ENCODE results near the gene TYW5.
"Not testable (repeated sequence)": the region's sequence is repeated elsewhere in the genome, so short reads cannot be mapped to it uniquely, and the experiment has no call there.

The TYW5 gene

DNA sequence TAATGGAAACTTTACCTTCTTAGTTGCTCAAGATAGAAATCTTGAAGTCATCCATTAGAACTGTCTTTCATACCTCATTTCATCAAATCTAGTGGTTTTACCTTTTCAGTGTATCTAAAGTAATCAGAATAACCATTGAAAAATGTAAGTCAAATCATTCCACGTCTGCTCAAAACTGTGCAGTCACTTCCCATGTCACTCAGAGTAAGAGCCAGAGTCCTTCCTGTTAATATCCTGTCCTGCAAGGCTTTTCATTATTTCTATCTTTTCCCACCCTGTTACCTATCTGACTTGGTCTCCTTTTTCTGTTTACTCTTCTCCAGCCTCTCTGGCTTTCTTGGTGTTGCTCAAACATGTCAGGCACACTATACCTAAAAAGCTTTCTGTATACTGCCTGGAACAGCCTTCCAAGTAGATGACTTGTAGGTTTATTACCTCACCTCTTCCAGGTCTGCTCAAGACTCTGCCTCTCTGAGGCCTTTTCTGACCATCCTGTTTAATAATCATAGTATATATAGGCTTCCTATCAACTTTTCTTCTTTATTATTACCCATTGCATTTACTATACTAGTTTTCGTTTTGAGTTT is 40.8 kb downstream of the TYW5 start:
- no peak for DNase-seq (ENCODE audit: low spot score)

DNA sequence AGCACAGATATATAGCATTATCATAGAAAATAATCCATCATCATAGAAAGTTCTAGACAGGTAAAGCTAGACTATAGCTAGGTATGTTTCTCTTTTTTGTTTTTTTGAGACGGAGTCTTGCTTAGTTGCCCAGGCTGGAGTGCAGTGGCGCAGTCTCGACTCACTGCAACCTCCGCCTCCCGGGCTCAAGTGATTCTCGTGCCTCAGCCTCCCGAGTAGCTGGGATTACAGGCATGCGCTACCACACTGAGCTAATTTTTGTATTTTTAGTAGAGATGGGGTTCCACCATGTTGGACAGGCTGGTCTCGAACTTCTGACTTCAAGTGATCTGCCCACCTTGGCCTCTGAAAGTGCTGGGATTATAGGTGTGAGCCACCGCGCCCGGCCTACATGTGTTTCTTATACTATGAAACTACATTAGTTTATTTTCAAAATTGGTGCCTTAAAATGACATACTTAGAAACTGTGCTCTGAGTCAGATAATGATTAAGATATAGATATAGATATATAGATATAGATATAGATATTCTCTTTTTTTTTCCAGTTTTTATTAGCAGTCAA is 42.7 kb downstream of the TYW5 start:
- not testable (repeated sequence) for DNase-seq (ENCODE audit: low spot score)

DNA sequence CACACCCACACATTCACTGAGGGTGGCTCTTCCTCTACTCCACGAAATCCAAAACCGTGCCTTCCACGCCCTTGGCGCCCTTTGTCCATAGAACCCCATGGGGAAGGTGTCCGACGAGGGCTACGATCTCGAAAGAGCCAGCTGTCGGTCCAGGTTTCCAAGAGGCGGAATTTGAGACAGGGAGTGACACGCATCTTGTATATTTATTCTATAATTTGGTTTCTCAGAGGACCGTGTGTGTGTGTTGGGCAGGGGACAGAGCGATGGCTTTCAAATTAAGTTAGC is 43.5 kb downstream of the TYW5 start:
- DNase-seq (ENCODE audit: low spot score): no peak

DNA sequence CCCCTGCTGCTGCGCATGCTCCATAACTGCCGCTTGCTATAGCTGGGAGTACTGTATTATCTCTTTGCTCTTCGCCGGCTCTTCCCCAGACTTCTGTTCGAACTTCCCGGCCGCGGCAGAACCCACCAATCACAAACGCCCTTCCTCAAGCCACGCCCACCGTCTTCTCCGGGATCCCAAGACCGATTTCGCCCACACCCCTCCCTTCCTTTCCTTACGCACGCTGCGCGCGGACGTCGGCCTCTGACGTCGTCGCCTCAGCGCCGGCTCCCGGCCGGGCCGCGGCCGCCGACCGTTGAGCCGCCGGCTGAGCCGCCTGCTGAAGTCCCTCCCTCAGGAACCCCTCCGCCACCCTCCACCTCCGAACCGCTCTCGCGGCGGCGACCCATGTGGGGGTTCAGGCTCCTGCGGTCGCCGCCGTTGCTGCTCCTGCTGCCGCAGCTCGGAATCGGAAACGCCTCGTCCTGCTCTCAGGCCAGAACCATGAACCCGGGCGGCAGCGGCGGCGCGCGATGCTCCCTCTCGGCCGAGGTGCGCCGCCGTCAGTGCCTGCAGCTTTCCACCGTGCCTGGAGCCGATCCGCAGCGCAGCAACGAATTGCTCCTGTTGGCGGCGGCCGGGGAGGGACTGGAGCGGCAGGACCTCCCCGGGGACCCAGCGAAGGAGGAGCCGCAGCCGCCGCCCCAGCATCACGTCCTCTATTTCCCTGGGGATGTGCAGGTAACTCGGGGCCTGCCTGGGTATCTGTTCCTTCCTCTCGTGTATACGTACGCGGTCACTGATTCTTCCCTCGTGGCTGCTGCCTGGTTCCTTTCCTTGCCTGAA is 44.0 kb downstream of the TYW5 start, which contains the start of gene C2orf69:
C2orf69 (plus strand) TSS at position 242 of the 825 bp plus-strand sequence; CDS start at position 388, 146 bp downstream.
- peak; percentile 98 for DNase-seq (ENCODE audit: low spot score)

DNA sequence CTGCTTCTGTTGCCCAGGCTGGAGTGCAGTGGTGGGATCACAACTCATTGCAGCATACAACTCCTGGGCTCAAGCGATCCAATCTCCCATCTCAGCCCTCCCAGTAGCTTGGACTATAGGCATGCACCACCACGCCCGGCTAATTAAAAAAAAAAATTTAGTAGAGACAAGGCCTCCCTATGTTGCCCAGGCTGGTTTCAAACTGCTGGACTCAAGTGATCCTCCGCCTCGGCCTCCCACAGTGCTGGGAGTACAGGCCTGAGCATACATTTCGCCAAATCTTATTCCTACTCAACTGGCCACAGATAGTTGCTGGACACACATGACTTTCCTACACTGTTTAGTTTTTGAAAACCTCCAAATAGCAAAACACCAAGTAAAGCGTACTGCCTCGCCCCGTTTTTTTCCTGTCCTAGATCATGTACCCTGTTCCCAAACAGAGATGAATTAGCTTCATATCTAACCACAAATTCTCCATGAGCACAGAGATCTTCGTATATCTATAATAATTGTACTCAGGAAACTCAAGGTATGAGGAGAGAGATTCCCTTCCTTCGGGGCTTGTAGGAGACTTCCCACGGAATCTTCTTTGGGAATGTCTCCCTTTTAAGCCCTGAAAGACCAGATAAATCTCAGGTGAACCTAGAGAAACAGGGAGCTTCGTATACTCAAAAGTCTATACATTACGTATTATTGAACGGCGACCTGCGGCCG is 44.8 kb downstream of the TYW5 start:
- no peak for DNase-seq (ENCODE audit: low spot score)

DNA sequence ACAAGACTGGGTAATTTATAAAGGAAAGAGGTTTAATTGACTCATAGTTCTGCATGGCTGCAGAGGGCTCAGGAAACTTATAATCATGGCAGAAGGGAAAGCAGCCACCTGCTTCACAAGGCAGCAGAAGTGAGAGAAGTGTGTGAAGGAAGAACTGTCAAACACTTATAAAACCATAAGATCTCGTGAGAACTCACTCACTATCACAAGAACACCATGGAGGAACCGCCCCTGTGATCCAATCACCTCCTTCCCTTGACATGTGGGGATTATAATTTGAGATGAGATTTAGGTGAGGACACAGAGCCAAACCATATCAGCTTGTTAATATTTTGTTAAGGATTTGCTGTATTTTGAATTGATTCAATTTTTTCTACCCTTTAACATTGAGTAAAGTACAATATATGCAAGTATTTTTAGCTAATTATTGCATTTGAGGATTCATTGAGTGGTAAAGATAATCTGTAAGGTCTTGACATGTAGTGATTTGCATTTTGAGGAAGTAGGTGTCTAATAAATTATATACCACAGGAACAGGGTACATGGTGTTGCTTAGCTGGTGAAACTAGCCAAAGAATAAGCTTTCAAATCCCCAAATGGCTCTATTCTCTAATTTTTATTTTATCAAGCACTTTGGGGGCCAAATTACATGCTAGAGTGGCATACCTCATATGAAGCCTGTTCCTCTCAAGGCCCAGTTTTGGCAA is 48.1 kb downstream of the TYW5 start:
- DNase-seq (ENCODE audit: low spot score): no peak

DNA sequence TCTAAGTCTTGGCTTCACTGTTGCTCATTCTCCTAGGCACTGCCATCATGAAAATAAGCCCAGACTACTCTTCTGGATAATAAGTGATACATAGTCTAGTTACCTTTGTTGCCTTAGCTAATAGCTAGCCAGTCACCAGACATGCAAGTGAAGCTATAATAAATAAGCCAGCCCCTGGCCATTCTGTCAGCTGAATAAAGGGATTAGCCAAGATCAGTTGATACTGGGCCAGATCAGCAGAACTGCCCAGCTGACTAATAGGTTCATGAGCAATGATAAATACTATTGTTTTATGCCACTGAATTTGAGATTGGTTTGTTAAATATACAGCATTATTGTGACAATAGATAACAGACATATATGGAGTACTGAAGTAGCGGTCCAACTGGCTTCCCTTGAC is 52.2 kb downstream of the TYW5 start:
- no peak for DNase-seq (ENCODE audit: low spot score)

DNA sequence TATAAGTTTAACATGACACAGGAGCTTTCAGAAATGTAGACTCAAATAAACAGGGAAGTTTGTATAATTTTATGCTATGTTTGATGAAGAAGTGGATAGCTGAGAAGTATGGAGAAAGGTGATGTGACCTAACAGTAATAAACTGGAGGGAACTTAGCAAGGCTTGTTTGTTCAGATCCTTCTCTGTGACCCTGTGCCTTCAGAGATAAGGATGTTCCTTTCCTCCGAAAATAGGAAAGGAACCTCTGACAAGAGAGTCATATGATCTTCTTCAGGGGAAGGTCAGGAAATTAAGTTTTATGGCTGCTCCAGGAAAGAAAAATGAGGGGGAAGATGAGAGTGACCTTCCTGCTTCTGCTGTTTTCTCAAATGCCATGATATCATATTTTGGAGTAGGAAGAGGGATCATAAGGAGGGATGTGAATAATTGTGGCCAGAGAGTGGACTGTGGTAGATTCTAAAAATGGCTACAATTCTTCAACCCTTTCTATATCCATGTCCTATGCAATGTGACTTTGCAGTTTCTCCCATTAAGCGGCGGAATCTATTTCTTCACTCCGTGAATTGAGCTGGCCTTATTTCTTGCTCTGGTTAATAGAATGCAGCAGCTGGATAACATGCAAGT is 52.7 kb downstream of the TYW5 start:
- DNase-seq (ENCODE audit: low spot score): no peak

DNA sequence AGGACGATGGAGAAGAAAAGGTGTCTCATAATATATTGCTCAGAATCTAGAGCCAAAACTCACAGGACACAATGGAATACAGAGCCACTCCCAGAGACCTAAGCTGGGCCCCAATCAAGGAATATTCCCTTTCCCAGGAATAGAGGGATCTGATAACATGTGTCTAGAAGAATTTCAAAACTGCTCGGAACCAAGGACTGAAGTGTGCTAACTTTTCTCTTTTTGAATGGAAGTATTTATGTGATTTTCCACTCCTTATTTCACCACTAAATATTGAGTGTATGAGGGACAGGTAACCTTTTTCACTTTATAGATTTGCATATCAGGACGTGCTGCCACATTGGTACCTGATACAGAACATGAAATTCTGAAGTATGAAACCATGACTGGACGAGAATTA is 53.3 kb downstream of the TYW5 start:
- DNase-seq (ENCODE audit: low spot score): no peak

DNA sequence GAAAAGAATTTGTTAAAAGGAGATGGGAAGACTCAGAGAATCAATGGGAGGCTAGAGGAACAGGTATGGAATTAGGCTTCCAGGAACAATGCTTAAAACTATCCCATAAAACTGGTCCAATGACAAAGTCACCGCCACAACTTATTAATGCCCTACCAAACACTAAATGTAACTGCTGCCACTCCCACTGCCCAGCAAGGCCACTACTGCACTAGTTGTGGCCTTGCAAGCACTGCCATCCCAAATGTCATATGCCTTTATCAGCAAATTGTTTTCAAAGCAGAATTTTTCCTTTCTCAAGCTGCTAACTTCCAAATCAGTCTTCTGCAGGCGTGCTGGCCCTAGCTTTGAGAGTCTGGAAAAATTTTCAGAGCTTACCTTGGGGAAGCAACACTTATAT is 58.7 kb downstream of the TYW5 start:
- no peak for DNase-seq (ENCODE audit: low spot score)

DNA sequence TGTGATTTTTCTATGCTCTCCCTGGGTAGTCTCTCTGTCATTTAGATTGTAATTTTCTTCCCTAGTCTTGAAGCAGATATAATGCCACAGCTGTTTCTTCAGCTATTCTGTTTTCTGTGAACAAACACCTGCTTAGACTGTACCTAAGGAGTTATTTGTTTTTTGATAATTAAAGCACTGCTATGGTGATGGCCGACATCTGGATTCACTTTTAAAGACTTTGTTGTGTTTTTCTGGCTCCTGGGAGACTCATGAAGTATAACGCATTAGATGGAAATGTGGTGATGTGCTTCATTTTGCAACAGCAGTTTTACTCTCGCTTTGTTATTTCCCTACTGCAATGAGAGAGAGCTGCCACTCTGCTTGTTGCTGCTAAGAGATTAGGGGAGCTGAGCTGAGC is 59.9 kb downstream of the TYW5 start:
- DNase-seq (ENCODE audit: low spot score): no peak

DNA sequence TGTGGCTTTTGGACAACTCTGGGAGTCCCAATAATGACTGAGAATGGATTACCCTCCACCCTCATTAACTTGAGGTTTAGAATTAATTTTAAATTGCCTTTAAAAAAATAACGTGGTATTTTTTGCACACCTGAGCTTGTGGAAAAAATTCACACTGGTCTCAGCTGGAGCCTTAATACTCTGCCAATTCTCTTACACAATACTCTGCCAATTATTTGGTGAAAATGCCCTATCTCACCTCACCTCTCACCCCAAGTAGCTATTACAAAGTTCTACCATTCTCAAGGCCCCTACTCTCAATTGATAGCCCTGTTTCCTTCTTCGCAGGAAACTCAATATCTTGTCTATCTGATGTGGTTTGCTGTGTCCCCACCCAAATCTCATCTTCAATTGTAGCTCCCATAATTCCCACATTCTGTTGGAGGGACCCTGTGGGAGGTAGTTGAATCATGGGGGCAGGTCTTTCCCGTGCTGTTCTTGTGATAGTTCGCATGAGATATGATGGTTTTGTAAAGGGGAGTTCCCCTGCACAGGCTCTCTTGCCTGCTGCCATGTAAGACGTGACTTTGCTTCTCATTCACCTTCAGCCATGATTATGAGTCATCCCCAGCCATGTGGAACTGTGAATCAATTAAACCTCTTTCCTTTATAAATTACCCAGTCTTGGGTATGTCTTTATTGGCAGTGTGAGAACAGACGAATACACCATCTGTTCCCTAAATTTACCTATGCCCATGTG is 71.6 kb downstream of the TYW5 start:
- DNase-seq (ENCODE audit: low spot score): no peak

DNA sequence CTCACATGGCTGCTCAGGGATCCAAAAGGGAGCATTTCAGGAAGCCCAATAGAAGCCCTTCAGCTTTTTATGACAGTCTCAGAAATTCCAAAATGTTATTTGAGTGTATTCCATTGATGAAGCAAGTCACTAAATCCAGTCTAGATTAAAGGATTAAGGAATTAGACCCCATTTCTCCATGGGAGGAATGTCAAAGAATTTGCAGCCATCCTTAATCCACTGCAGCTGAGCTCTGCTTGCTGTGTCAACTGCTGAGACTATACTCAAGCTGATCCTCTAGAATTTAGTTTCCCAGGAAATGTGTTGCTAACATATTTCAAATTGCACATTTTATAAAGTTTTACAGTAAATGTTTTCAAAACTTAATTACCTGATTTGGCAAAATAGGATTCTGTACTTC is 72.6 kb downstream of the TYW5 start:
- no peak for DNase-seq (ENCODE audit: low spot score)
